GM19468 (cell line): ENCODE data around the gene CCDC192.
"Not testable (repeated sequence)": the region's sequence is repeated elsewhere in the genome, so short reads cannot be mapped to it uniquely, and the experiment has no call there.

ENCODE experiments used
- ATAC-seq: cut with Tn5 transposase; IDR thresholded peaks from one replicate; pipeline ENCODE4 v1.9.1; 2021; ENCODE audit warnings: mild to moderate bottlenecking, moderate library complexity, moderate number of reproducible peaks; ENCODE audit not compliant: unreplicated experiment; ENCODE audit errors: extremely low read depth

CCDC192 gene

GRCh38 chr5:127697894-127698600 is 5.1 kb upstream of the CCDC192 start:
- ATAC-seq, result no peak

- ATAC-seq, result no peak
Measured at GRCh38 chr5:127699416-127699815, 3.8 kb upstream of the CCDC192 start.

- no peak for ATAC-seq
Measured at GRCh38 chr5:127700237-127700766, 2.9 kb upstream of the CCDC192 start.

GRCh38 chr5:127702434-127702833 is 757 bp upstream of the CCDC192 start:
- no peak for ATAC-seq

GRCh38 chr5:127705120-127705892 is 2.1 kb downstream of the CCDC192 start:
- no peak for ATAC-seq

GRCh38 chr5:127706691-127707090 is 3.5 kb downstream of the CCDC192 start:
- ATAC-seq, result no peak

GRCh38 chr5:127707209-127707608 is 4.0 kb downstream of the CCDC192 start:
- no peak for ATAC-seq

- not testable (repeated sequence) for ATAC-seq
Measured at GRCh38 chr5:127713083-127713482, 9.9 kb downstream of the CCDC192 start.

- no peak for ATAC-seq
Measured at GRCh38 chr5:127718181-127718580, 15.0 kb downstream of the CCDC192 start.

- ATAC-seq, result no peak
Measured at GRCh38 chr5:127723571-127723970, 20.4 kb downstream of the CCDC192 start.

GRCh38 chr5:127725673-127726072 is 22.5 kb downstream of the CCDC192 start:
- ATAC-seq, result no peak

GRCh38 chr5:127732963-127733362 is 29.8 kb downstream of the CCDC192 start:
- ATAC-seq, result no peak

GRCh38 chr5:127739348-127739747 is 36.2 kb downstream of the CCDC192 start:
- not testable (repeated sequence) for ATAC-seq

- no peak for ATAC-seq
Measured at GRCh38 chr5:127739807-127740384, 36.7 kb downstream of the CCDC192 start.

- ATAC-seq, result no peak
Measured at GRCh38 chr5:127741412-127741811, 38.2 kb downstream of the CCDC192 start.

- no peak for ATAC-seq
Measured at GRCh38 chr5:127744241-127744640, 41.0 kb downstream of the CCDC192 start.

- ATAC-seq, result no peak
Measured at GRCh38 chr5:127746756-127747155, 43.6 kb downstream of the CCDC192 start.

GRCh38 chr5:127752503-127753265 is 49.5 kb downstream of the CCDC192 start:
- not testable (repeated sequence) for ATAC-seq

- no peak for ATAC-seq
Measured at GRCh38 chr5:127754259-127754658, 51.1 kb downstream of the CCDC192 start.

GRCh38 chr5:127754706-127755105 is 51.5 kb downstream of the CCDC192 start:
- ATAC-seq, result no peak
